Lung microvascular endothelial cell (primary cell): Measurements from ENCODE around the gene RACK1. TPM values are rescaled to one million over a fixed set of nuclear protein-coding genes. Genes with fewer than 3 reads are reported as not detected.
"Not testable (repeated sequence)": the region's sequence is repeated elsewhere in the genome, so short reads cannot be mapped to it uniquely, and the experiment has no call there.

Experiments
- DNase-seq, 2 donors: peaks; one replicate each; pipeline versions ENCODE4 v3.0.0 to v3.0.0-alpha.2; 2010; ENCODE audit warnings: low read depth in 2 of 2
- total RNA-seq: library from RNA; depleted of rRNA; stranded (reverse); fragments of >200 nt; gene quantifications from 2 replicates; pipeline ENCODE4 v1.2.1, GENCODE V29; 2014

The RACK1 gene
- total RNA-seq = 4,616 and 5,265 TPM in 2 replicates

DNA sequence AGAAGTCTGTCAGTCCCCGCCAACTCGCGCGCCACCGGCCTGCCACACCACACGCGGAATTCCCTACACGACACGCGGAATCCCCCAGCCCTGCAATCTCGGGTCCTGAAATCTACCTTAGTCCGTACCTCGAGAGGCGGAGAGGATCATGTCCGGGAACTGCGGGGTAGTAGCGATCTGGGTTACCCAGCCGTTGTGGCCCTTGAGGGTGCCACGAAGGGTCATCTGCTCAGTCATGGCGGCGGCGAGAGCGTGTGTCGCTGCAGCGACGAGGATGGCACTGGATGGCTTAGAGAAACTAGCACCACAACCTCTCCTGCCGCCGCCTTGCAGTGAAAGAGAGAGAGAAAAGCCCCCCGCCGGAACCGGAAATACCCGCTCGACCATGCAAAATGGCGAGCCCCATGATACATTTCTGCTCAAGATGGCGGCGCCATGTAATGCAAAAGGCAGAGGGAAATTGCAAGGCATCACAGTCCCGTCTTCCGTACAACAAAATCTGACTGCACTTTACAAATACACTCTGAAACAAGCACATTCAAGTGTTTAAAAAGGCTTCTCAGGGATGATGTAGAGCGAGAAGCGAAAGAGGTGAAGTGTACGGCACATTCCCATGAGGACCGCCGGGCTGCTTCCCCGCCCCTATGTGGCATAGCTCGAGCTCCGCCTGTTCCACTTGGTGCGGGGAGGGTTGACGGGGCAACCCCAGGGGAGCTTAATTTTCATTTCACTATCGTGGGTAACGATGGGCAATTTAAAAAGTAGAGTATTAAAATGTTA lies at the start of gene RACK1:
Gene RACK1 (minus strand): TSS at position 343 of the 780 bp plus-strand sequence. CDS start 106 bp downstream, at position 237.
- peak; percentile 91 to 92 for DNase-seq

DNA sequence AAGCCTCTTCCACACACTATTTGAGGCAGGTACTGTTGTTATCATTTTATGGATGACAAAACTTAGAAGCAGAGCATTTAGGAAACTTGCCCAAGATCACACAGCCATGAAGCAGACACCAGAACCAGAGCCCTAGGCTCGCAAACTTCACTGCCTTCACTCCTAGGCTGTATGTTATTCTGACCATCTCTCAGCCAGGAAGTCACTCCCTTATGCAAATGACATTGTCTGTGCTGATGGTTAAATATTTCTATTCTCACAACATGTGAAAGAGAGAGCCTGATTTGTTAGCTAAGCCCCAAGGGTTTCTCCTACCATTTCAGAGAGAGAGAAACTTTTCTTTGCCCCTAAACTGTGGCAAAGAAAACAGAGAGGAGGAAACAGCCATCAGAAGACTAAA lies 43.6 kb upstream of the RACK1 start:
- not testable (repeated sequence) for DNase-seq

DNA sequence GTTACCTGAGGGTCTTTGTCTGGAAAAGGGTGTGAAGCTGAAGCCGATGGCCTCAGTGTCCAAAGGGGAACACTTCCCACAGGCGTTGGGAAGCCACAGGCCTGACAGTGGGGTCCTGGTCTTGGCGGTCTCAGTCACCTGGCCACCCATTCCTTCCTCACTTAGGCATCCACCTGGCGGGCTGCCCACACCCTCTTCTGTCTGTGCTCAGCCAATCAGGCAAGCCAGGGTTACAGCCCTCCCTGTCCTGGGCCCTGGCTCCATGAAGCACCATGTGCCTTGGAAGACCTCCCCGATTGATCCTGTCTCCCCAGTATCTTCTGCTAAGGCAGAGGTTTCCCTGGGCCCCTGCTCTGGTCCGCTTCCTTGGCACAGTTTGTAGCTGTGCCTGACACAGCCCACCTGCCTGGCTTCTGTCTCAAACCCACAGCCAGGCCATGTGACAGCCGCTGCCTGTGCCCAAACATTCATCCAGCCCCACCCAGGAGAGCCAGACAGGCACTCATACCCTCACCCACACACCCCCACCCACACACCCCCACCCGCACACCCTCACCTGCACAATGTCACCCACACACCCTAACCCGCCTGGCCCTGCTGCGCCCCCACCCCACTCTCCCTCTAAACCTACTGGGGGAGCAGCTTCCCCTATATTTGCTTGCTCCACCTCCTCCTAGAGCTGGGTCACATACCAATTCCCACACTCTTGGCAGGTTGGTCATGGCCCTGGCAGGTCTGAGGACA lies 42.4 kb upstream of the RACK1 start:
- DNase-seq = not testable (repeated sequence)

DNA sequence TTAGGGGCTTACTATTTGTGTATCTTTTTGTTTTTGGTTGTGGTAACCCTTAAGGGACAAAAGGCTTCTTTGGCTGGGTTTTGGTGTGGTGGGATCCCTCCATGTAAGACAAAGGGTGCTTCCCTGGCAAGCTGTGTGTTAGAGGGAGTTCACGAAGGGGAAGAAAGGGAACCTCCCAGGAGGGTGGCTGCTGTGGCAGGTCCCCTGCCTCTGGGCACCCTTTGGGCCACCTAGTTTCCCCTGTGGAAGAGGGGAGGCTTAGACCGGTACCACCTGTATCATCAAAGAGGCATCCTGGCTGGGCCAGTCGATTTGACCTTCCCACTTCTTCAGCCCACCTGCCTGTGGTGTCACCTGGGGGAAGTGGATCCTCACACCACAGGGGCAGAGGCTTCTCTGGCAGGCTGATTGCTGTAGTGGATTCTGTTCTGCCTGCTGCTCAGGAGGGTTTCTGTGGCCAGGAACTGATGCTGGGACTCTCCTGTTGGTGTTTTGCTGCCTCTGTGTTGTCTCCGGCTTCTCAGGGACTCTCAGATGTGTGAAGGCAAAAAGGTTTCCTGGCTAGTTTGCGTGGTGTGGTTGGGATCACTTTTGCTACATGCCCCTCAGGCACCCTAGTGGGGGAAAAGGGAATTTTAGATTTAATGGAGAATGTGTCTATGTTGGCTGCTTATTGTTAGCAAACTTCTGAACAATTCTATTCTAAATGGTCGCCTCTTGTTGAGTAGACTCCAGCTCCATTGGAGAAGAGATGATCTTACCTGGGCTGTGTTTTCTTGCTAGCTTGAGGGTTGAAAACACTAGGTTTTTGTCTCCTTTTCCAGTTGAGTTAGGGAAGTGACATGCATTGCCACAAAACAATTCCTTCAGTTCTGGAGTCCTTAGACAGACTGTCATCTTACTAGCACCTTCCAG lies 40.4 kb upstream of the RACK1 start:
- not testable (repeated sequence) for DNase-seq

DNA sequence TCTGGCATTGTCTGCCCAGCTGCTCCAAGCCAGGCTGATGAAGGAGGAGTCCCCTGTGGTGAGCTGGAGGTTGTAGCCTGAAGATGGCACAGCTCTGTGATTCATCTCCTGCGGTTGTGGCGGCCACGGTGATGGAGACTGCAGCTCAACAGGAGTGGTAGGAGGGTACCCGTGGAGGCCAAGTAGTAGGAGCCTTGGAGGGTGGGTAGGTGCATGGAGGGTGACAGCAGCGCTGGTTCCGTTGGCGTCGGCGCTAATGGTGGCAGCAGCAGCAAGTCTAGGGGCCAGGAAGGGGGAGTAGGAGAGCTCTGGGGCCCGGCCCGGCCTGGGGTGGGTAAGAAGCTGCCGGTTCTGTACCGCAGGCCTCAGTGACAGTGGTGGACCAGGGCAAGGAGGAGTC lies 39.6 kb upstream of the RACK1 start:
- no peak for DNase-seq

DNA sequence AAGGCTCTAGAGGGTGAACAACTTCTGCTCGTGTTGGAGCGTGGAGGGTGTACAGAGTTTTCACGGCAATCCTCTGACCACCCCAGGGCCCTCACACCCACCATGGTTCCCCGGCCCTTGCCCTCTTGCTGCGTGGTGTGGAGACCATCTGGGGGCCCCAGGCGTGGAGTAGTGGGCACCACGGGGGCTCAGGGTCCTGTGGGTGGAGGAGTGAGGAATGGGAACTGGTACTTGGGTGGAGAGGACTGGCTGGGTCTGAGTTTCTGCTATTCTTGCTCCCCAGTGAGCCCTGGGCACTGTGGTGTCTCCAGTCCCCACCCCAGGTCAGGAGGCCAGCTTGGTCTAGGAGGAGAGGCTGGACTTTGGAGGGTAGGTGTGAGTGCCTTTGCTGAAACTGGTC lies 39.2 kb upstream of the RACK1 start:
- DNase-seq = no peak

DNA sequence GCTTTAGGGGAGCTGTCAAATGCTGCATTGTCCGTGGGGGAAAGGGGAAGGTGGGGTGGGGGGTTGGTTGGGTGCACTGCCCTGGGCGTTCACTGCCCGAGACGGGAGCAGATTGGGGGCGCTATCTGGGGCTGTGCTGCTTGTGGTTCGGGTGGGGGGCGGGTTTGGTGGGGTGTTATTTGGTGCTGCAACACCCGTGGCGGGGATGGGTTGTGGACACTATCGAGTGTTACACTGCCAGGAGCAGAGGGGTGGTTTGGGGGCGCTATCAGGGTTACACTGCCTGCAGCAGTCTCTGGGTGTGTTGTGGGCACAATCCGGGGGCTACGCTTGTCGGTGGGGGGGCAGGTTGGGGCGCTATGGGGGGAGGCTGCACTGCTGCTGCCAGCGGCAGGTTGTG lies 38.7 kb upstream of the RACK1 start:
- not testable (repeated sequence) for DNase-seq

DNA sequence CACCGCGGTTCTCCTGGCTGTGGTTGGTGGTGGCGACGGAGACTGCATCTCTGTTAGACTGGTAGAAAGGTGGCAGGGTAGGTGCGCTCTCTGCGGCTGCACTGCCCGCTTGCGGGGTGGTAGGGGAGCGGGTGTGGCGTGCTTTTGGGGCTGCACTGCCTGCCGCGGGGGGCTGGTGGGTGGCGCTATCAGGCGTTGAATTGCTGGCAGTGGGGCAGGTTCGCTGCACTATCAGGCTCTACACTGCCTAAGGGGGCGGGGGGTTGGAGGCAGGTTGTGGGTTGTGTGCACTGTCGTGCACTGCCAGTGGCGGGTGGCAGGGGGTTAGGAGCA lies 38.2 kb upstream of the RACK1 start:
- no peak for DNase-seq

DNA sequence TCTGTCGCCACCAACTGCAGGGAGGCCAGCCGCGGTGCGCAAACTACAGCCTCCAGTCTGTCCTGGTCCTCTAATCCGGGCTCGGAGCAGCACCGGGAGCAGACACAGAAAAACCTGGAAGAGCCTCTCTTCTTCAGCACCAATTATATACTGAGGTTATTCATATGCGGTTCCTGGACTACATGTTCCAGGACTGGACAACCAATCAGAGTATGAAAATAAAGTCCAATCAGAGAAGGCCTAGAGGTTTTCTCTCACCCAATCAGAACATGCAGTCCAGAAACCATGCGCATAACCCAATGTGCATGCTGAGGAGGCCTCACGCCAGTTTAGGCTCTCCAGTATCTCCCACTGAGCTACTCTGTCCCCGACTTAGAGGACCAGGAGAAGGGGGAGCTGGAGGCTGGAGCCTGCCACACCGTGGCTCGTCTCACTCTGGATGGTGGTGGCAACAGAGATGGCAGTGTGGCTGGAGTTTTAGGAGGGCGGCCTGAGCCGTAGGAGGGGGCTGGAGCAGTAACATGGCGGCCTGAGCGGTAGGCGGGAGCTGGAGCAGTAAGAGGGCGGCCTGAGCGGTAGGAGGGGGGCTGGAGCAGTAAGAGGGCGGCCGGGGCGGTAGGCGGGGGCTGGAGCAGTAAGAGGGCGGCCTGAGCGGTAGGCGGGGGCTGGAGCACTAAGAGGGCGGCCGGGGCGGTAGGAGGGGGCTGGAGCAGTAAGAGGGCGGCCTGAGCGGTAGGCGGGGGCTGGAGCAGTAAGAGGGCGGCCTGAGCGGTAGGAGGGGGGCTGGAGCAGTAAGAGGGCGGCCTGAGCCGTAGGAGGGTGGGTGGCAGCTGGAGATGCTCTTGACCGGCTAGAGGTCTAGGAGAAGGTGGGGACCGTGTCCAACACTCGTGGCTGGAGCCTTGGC lies 37.6 kb upstream of the RACK1 start:
- no peak for DNase-seq

DNA sequence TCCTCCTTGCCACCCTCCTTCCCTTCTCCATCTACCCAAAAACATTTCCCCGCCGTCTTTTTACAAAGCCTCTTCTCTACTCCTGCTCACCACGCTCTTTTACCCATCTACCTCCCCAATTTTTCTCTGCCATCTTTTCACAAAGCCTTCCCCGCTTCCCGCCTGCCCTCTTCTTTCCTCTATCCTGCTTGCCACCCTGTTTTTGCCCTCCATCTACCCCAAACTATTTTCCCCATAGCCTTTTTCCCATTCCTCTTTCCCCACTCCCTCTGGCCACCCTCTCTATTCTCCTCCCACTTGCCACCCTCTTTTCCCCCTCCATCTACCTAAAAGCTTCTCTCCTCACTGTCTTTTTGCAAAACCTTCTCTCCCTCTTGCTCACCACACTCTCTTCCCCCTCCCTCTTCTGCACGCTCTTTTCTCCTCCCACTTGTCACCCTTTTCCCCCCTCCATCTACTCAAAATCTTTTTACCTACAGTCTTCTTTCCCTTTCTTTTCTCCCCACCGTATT lies 36.6 kb upstream of the RACK1 start:
- no peak for DNase-seq

DNA sequence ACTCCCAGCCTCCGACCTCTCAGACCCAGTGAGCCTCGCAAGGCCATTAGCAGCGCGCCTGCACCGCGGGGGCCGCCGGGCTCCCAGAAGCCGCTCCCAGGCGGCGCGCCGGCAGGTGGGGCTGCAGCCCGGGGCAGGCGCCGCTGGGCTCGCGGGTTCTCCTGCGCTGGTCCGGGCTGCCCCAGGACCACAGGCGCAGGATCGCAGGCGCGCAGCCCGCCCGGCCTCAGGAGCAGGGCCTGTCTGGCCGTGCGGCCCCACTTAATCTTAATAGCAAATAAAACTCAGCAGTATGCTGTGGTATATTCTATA lies 29.7 kb upstream of the RACK1 start:
- DNase-seq = peak; percentile 33 to 62

DNA sequence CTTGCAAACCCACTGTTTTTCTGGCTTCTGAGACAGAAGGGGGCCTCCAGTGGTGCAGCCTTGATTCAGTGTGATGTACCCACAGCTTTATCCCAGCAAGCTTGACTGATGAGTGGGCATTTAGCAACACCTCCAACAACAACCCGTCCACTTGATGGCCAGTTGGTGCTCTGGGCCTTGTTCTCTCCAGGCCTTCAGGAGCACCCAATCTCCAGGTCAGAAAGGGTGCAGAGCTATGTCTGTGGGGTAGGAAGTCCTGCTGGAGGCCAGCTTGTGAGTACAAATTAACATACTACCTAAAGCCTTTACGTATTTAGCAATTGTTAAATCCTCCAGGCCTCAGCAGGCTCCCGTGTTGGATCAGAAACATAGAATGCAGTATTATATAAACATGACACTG lies 27.4 kb upstream of the RACK1 start:
- DNase-seq = no peak

DNA sequence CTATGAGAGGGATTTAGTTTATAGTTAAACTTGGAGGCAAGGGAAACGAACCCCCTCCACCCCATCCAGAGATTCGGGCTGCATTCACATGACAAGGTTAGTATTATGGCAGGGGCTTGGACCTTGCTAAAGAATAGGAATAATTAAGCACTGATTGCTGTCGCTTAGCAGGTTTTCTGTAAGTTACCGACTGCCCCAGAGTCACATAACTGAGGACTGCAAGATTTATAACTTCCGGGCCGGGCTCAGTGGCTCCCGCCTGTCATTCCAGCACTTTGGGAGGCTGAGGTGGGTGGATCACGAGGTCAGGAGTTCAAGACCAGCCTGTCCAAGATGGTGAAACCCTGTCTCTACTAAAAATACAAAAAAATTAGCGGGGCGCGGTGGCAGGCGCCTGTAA lies 24.2 kb upstream of the RACK1 start:
- not testable (repeated sequence) for DNase-seq

DNA sequence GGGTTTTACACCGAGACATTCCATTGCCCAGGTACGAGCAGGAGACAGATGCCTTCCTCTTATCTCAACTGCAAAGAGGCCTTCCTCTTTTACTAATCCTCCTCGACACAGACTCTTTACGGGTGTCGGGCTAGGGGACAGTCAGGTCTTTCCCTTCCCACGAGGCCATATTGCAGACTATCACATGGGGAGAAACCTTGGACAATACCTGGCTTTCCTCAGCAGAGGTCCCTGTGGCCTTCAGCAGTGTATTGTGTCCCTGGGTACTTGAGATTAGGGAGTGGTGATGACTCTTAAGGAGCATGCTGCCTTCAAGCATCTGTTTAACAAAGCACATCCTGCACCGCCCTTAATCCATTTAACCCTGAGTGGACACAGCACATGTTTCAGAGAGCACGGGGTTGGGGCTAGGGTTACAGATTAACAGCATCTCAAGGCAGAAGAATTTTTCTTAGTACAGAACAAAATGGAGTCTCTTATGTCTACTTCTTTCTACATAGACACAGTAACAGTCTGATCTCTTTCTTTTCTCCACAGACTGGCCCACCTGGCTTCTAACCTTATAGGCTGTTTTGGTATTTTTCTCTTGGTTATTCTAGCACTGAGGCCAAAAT lies 23.7 kb upstream of the RACK1 start:
- DNase-seq = not testable (repeated sequence)

DNA sequence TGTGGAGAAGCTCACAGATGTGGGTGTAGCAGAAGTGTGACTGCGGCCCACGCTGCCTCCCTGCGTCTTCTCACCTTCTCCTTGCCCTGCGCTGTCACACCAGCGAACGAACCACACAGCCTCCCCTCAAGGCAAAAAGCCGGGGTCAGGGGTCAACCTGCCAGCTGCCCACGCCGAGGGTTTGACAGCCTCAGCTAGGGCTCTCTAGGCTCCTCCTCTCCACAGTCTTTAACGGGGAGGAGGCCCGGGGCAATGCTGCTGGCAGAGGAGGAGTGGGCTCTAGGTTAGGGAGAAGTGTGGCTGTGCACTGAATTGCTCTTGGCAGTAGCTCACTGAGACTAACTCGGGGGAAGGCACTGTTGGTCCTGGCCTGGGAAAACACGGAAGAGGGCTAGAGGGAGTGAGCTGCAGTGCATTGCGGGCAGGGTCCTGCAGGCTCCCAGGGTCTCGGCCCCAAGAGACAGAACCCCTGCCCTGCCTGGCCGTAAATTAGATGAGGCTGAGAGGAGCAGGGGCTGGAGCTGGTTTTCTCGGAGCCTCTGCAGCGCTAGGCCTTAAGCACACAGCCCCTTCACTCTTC lies 21.5 kb upstream of the RACK1 start:
- DNase-seq = no peak

DNA sequence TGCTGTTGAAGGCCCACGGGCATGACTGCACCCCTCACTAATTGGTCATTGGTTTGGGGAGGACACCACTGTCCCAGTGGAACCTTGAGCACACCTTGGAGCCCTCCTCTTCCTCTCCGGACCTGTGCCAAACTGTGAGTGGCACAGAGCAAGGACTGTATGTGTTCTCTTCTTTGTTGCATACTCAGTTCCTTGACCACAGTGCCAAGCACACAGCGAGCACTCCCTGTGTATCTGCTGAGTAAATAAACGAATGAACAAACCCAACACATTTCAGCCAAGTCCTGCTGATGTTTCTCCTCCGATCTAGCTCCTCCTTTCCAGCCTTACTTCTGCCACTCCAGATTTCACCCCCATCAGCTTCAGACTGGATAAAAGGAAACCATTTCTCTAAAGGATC lies 19.9 kb upstream of the RACK1 start:
- DNase-seq = no peak

DNA sequence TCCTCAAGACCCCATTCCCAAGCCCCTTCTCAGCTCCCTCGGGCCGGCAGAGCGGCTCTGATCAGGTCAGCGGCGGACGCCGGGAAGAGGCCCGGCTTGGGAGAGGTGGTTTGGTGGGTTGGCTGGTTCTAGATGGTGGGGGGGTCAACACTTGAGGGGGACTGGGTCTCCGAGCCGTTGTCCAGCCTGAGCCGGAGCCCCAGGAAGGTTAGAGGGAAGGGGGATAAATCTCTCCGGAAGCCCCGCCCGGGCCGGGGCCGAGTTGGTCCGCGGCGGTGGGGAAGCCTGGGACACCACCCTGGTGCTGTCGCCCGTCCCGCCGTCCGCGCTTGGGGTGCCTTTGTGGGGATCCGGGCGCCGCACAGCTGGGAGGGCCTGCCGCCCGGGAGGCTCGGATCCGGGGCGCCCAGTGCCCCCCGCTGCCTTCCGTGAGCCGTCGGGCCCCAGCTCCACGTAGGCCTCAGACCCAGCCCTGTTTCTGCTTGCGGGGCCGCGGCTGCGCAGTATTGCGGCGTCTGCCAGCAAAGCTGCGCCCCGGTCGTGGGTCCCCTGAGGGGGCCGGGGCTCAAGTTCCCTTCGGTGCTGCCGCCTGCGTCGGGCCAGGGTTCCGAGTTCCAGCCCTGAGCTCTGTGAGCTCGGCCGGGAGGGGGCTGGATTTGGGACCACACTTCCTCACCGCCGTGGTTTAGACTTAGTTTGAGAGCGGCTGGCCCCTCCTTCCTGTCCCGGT lies 17.8 kb upstream of the RACK1 start:
- DNase-seq = peak; percentile 72 to 77

DNA sequence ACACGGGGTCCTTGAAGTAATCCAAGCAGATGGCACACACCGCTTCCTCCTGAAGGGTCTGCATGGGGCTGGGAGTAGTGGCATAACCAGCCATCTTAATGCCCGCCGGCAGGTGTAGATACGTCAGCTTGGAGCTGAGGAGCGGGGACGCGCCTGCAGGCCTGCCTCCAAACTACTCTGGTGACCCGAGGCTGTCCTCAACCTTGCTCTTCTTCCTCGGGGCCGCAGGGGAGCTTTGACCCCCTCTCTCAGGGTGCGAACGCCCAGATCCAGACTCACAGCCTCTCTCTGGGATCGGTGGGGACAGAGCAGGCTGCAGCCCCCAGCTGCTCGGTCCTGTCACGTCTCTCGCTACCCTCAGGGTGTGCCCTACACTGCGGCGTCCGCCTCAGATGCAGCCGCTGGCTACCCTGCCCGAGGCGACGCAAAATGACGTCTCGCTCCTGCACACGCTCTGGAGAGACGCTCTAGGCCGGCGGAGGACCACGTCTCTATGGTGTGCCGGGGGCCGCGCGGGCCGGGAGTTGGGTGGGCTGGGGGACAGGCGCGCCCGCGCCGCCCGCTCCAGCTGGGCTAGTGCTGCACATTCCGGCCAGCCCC lies 17.1 kb upstream of the RACK1 start, which contains the start of gene TRIM52:
Gene TRIM52 (minus strand): TSS at position 424 of the 600 bp plus-strand sequence. CDS start 330 bp downstream, at position 94.
- DNase-seq = peak; percentile 93 to 95
